CD14-positive monocyte (primary cell): ENCODE data around the gene RNF220. TPM values are rescaled to one million over a fixed set of nuclear protein-coding genes. Genes with fewer than 3 reads are reported as not detected.
A peak's percentile ranks its signal among the peaks of the same experiment; 100 is the strongest.

ENCODE experiments used
- DNase-seq, 3 donors: peaks; one replicate each; pipeline ENCODE4 v3.0.0-alpha.2; 2011 to 2022
- H2AFZ ChIP-seq: 2 replicates; pipeline ENCODE4 v1.6.0; 2012; ENCODE audit warnings: mild to moderate bottlenecking, low read depth, low read length, inconsistent platforms; ENCODE audit not compliant: insufficient read depth, poor library complexity, severe bottlenecking
- H3K27ac ChIP-seq, 2 donors: 1 replicate in 1 of 2; 2 replicates in 1 of 2; pipeline ENCODE4 v1.5.1; 2012 to 2013; ENCODE audit warnings: low read length in 2 of 2, control low read depth in 1 of 2, inconsistent platforms in 1 of 2, low read depth in 1 of 2, mild to moderate bottlenecking in 1 of 2
- H3K27me3 ChIP-seq, 2 donors: one replicate each; pipeline versions ENCODE4 v1.6.0 to v1.6.1; 2011 to 2013; ENCODE audit warnings: low read length in 2 of 2; ENCODE audit not compliant: control insufficient read depth in 2 of 2, insufficient read depth in 2 of 2
- H3K36me3 ChIP-seq, 2 donors: replicated peaks in 1 of 2; 1 replicate in 1 of 2; 2 replicates in 1 of 2; pipeline versions ENCODE4 v1.5.1 to v1.6.1; 2012 to 2013; ENCODE audit warnings: low read length in 2 of 2, control low read depth in 1 of 2, inconsistent platforms in 1 of 2, mild to moderate bottlenecking in 1 of 2; ENCODE audit not compliant: insufficient read depth in 2 of 2, control insufficient read depth in 1 of 2
- H3K4me1 ChIP-seq, 2 donors: 1 replicate in 1 of 2; 2 replicates in 1 of 2; pipeline versions ENCODE4 v1.5.1 to v1.6.1; 2012 to 2013; ENCODE audit warnings: low read length in 2 of 2, control low read depth in 1 of 2, inconsistent platforms in 1 of 2, mild to moderate bottlenecking in 1 of 2, moderate library complexity in 1 of 2; ENCODE audit not compliant: insufficient read depth in 2 of 2, control insufficient read depth in 1 of 2
- H3K4me2 ChIP-seq: replicated peaks from 2 replicates; pipeline ENCODE3; 2012; ENCODE audit warnings: low read length, moderate library complexity, mild to moderate bottlenecking; ENCODE audit not compliant: poor library complexity, severe bottlenecking; ENCODE audit errors: extremely low read depth
- H3K4me3 ChIP-seq, 3 experiments: fragments of 200-600 bp in 1 of 3; sonication (generic) in 1 of 3; replicated peaks in 1 of 3; 1 replicate in 2 of 3; 2 replicates in 1 of 3; pipeline ENCODE4 v1.5.1; 2011 to 2013; ENCODE audit warnings: low read length in 3 of 3, mild to moderate bottlenecking in 3 of 3, control low read depth in 2 of 3, low read depth in 2 of 3, inconsistent platforms in 1 of 3, moderate library complexity in 1 of 3
- H3K79me2 ChIP-seq: 2 replicates; pipeline ENCODE4 v1.6.0; 2012; ENCODE audit warnings: mild to moderate bottlenecking, control low read depth, inconsistent platforms, low read length, moderate library complexity; ENCODE audit not compliant: insufficient read depth
- H3K9ac ChIP-seq: 2 replicates; pipeline ENCODE4 v1.6.0; 2017; ENCODE audit warnings: low read length, mild to moderate bottlenecking; ENCODE audit not compliant: insufficient read depth, poor library complexity, severe bottlenecking
- H3K9me3 ChIP-seq, 2 donors: replicated peaks in 1 of 2; 1 replicate in 1 of 2; 2 replicates in 1 of 2; pipeline versions ENCODE4 v1.5.1 to v1.6.1; 2012 to 2013; ENCODE audit warnings: low read length in 2 of 2, control low read depth in 1 of 2; ENCODE audit not compliant: control insufficient read depth in 1 of 2, insufficient read depth in 1 of 2
- H4K20me1 ChIP-seq: 2 replicates; pipeline ENCODE4 v1.6.0; 2012; ENCODE audit warnings: mild to moderate bottlenecking, low read length, control low read depth, moderate library complexity; ENCODE audit not compliant: insufficient read depth
- H3K27ac Mint-ChIP-seq, 7 donors: one replicate each; pipeline ENCODE4 v1.8.0; 2020; ENCODE audit warnings: mild to moderate bottlenecking in 7 of 7, mixed read lengths in 7 of 7, moderate library complexity in 6 of 7, inconsistent platforms in 2 of 7
- H3K27me3 Mint-ChIP-seq, 3 donors: one replicate each; pipeline ENCODE4 v1.8.0; 2021 to 2022; ENCODE audit warnings: low read depth in 3 of 3, mild to moderate bottlenecking in 3 of 3, mixed read lengths in 3 of 3, moderate library complexity in 3 of 3, inconsistent platforms in 1 of 3
- H3K36me3 Mint-ChIP-seq, 2 donors: one replicate each; pipeline ENCODE4 v1.8.0; 2020; ENCODE audit warnings: mixed read lengths in 2 of 2, inconsistent platforms in 1 of 2, mild to moderate bottlenecking in 1 of 2
- H3K4me1 Mint-ChIP-seq: one replicate; pipeline ENCODE4 v1.8.0; 2020; ENCODE audit warnings: mild to moderate bottlenecking, mixed read lengths
- H3K4me3 Mint-ChIP-seq, 2 donors: one replicate each; pipeline ENCODE4 v1.8.0; 2020; ENCODE audit warnings: mild to moderate bottlenecking in 2 of 2, mixed read lengths in 2 of 2, moderate library complexity in 1 of 2
- H3K9me3 Mint-ChIP-seq, 7 donors: one replicate each; pipeline ENCODE4 v1.8.0; 2020 to 2022; ENCODE audit warnings: mixed read lengths in 7 of 7, mild to moderate bottlenecking in 6 of 7, moderate library complexity in 6 of 7, inconsistent platforms in 2 of 7
- CTCF ChIP-seq: fragments of 200-600 bp; IDR thresholded peaks from one replicate; pipeline ENCODE4 v1.8.0; 2022; ENCODE audit warnings: antibody characterized with exemption, mild to moderate bottlenecking
- WGBS: methylation state at CpG from one replicate; pipeline ENCODE4 v1.1.5; 2013; ENCODE audit warnings: missing lambda C conversion rate; ENCODE audit not compliant: insufficient coverage; 5-methylcytosine and 5-hydroxymethylcytosine counted together
- intact Hi-C, 2 donors: fragments of 100-400 bp; cut with micrococcal nuclease; formaldehyde crosslinking; loops; one replicate each; pipeline versions ENCODE4 v1.15.0 to v1.15.1; 2023
- polyA plus RNA-seq, 3 donors: library from polyadenylated mRNA; depleted of rRNA in 1 of 3; unstranded in 2 of 3; stranded (reverse) in 1 of 3; fragments of 300-500 nt in 2 of 3; fragments of >200 nt in 1 of 3; fragmentation: Illumina TruSeq in 2 of 3; gene quantifications; 1 replicate in 2 of 3; 2 replicates in 1 of 3; pipeline ENCODE4 v1.2.3, GENCODE V29; 2012 to 2021

The RNF220 gene
- polyA plus RNA-seq, 3 donors = 39.4 to 133 (median 49.4) TPM

DNA sequence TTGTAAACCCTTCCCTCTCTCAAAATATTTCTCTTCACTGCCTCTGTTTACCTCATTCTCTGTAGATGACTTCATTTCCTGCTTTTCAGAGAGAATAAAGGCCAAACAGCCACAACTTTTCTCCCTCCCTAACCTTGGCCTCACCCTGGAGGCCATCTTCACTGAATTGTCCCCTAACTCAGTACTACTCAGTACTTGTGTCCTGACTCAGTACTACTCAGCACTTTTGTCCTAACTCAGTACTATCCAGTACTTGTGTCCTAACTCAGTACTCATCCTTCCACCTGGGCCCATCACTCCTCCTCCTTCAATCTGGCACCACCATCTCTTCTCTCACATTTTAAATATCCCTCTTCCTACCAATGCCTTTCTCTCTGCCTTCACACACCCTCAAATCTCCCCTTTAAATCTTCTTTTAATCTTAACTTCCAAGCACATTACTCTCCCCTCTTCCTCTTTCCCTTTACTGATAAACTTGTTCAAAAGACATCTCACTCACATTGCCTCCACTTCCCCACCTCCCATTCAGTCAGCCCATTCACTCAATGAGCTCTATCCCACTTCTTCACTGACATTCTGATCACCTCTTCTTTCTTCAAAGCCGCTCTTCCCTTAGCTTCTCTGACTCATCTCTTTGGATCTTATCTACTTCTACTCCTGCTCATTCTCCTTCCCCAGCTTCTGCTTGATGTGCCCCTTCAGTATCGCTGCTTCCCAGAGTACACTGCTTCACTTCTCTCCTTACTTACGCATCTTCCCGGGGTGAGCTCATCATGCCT is 121.4 kb downstream of the RNF220 start:
- Mint-ChIP-seq H3K27me3 (no peaks in the 10 kb centered on the region), H3K4me3 (no peak overlapping the region), H3K27ac (no peak overlapping the region), H3K36me3 (no peaks in the 10 kb centered on the region), H3K4me1 (peaks cover 7% of the 10 kb centered on the region), H3K9me3 (peaks cover 0 to 3% (median 0%) of the 10 kb centered on the region in 7 donors)
- Histone ChIP-seq H3K27ac (no peak overlapping the region), H3K4me2 (no peak overlapping the region), H3K79me2 (no peaks in the 10 kb centered on the region), H2AFZ (no peak overlapping the region), H3K4me1 (peaks cover 0 to 8% of the 10 kb centered on the region in 2 donors), H4K20me1 (no peaks in the 10 kb centered on the region), H3K9me3 (no peaks in the 10 kb centered on the region), H3K9ac (no peak overlapping the region), H3K4me3 (no peak overlapping the region), H3K27me3 (no peaks in the 10 kb centered on the region), H3K36me3 (no peaks in the 10 kb centered on the region)
- intact Hi-C loops = no loop called here
- no peak for TF ChIP-seq CTCF
- WGBS = 98% methylated on average over 4 of the region's 4 CpGs
- no peak for DNase-seq

DNA sequence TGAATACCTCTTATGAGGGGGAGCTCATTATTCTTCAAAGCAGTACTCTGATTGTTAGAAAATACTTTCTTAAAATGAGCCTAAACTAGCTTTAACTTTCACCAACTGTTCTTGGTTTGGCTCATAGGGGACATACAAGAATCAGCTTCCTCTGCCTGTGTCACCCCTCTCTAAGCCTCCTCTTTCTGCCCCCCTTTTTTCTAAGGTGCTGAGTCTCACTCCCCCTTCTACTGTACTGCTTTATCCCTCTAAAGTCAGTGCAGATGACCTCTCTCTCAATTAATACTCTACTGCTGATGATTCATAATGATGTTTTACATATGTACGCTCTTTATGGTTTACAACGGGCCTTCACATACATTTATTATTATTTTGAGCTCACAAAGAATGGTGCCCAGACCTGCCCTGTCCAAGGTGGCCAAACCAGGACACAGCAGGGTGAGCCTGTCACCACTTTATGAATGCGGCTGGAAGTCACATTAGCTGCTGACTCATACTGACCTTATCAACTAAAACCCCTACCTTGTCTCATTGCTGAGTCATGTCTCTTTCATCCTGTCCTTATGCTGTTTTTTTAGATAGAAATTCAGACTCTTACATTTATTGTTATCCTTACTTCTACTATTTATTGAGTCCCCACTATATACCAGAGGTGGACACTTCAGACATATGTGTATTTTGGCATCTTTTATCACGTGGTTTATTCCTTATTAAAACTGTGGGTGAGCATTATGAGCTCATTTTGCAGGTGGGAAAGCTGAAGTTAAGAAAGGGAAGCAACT is 126.9 kb downstream of the RNF220 start:
- Histone ChIP-seq H2AFZ (no peak overlapping the region), H3K9me3 (no peaks in the 10 kb centered on the region), H3K9ac (no peak overlapping the region), H4K20me1 (no peaks in the 10 kb centered on the region), H3K79me2 (no peaks in the 10 kb centered on the region), H3K27ac (no peak overlapping the region), H3K27me3 (no peaks in the 10 kb centered on the region), H3K4me1 (peaks cover 5 to 15% of the 10 kb centered on the region in 2 donors), H3K36me3 (no peaks in the 10 kb centered on the region), H3K4me3 (no peak overlapping the region), H3K4me2 (no peak overlapping the region)
- Mint-ChIP-seq H3K36me3 (no peaks in the 10 kb centered on the region), H3K9me3 (peaks cover 0 to 2% (median 0%) of the 10 kb centered on the region in 7 donors), H3K27me3 (peaks cover 1 to 2% (median 1%) of the 10 kb centered on the region in 3 donors), H3K27ac (peak overlapping the region in 2 of 7 donors; percentile 19 to 37), H3K4me1 (peaks cover 18% of the 10 kb centered on the region), H3K4me3 (no peak overlapping the region)
- TF ChIP-seq CTCF = no peak
- 40% methylated on average over 1 of the region's 4 CpGs for WGBS
- DNase-seq = peak in 1 of 3 donors; percentile 23
- intact Hi-C loops = no loop called here
